ENCODE measurements around the gene BLM. TPM values are rescaled to one million over a fixed set of nuclear protein-coding genes. Genes with fewer than 3 reads are reported as not detected.

Gene BLM
- total and polyA plus RNA-seq, 2 donors (not counting 1 experiment from before 2014, with no cell fraction given) = 1.5 to 1.7 TPM

DNA sequence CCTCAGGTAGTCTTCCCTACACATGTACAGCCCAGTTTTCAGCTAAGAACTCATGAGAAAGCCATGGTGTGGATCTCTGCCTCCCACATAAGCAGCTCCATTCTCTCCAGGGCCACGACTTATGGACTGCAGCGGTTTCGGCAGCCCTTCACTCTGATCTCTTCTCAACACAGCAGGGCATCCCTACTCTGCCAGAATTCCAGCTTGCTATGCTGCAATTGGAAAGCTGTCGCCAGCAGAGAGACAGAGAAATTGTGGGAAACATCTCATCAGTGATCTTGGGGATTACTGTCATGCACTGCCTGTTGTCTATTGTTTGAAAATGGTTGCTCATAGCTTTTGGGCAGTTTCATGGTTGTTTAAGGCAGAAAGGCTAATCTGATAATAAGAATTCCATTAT lies 11.9 kb upstream of the BLM start:
- no peaks in the 10 kb centered on the region for H3K4me1 ChIP-seq (ENCODE audit: control insufficient read depth, extremely low read depth, insufficient read depth, low read length)
- no peaks in the 10 kb centered on the region for H4K20me1 ChIP-seq (ENCODE audit: control insufficient read depth, extremely low read depth, insufficient read depth, low read length)
- no peaks in the 10 kb centered on the region for H3K9me3 ChIP-seq (ENCODE audit: control insufficient read depth, insufficient read depth, low read depth, low read length)
- no peaks in the 10 kb centered on the region for H3K27me3 ChIP-seq (ENCODE audit: control insufficient read depth, insufficient read depth, low read length)
- H3K4me2 ChIP-seq (ENCODE audit: extremely low read depth, insufficient read depth, low read length) = no peak overlapping the region
- TF ChIP-seq, protein P1, sequence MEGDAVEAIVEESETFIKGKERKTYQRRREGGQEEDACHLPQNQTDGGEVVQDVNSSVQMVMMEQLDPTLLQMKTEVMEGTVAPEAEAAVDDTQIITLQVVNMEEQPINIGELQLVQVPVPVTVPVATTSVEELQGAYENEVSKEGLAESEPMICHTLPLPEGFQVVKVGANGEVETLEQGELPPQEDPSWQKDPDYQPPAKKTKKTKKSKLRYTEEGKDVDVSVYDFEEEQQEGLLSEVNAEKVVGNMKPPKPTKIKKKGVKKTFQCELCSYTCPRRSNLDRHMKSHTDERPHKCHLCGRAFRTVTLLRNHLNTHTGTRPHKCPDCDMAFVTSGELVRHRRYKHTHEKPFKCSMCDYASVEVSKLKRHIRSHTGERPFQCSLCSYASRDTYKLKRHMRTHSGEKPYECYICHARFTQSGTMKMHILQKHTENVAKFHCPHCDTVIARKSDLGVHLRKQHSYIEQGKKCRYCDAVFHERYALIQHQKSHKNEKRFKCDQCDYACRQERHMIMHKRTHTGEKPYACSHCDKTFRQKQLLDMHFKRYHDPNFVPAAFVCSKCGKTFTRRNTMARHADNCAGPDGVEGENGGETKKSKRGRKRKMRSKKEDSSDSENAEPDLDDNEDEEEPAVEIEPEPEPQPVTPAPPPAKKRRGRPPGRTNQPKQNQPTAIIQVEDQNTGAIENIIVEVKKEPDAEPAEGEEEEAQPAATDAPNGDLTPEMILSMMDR (conservative IDR thresholded peaks at IDR 0.05 in 1 of 2, IDR thresholded peaks at IDR 0.05 in 1 of 2; ENCODE audit: low read depth in 1 of 2, low read length in 2 of 2) = no peak
- no peak for TF ChIP-seq EZH2 (IDR thresholded peaks at IDR 0.05; ENCODE audit: low read length, missing control alignments)
- H2AFZ ChIP-seq (ENCODE audit: low read length) = no peak overlapping the region
- no peak overlapping the region for H3K4me3 ChIP-seq (replicated peaks in 1 of 4; ENCODE audit: control extremely low read depth in 1 of 4, insufficient read depth in 1 of 4, low read depth in 3 of 4, low read length in 4 of 4)
- H3K27ac ChIP-seq (ENCODE audit: insufficient read depth, low read length) = no peak overlapping the region
- H3K79me2 ChIP-seq (ENCODE audit: control insufficient read depth, insufficient read depth, low read length) = no peaks in the 10 kb centered on the region
- no peaks in the 10 kb centered on the region for H3K36me3 ChIP-seq (ENCODE audit: control insufficient read depth, insufficient read depth, low read length)
- no peak for DNase-seq (ENCODE audit: low read depth in 2 of 2)
- H3K9ac ChIP-seq (ENCODE audit: insufficient read depth, low read length) = no peak overlapping the region

DNA sequence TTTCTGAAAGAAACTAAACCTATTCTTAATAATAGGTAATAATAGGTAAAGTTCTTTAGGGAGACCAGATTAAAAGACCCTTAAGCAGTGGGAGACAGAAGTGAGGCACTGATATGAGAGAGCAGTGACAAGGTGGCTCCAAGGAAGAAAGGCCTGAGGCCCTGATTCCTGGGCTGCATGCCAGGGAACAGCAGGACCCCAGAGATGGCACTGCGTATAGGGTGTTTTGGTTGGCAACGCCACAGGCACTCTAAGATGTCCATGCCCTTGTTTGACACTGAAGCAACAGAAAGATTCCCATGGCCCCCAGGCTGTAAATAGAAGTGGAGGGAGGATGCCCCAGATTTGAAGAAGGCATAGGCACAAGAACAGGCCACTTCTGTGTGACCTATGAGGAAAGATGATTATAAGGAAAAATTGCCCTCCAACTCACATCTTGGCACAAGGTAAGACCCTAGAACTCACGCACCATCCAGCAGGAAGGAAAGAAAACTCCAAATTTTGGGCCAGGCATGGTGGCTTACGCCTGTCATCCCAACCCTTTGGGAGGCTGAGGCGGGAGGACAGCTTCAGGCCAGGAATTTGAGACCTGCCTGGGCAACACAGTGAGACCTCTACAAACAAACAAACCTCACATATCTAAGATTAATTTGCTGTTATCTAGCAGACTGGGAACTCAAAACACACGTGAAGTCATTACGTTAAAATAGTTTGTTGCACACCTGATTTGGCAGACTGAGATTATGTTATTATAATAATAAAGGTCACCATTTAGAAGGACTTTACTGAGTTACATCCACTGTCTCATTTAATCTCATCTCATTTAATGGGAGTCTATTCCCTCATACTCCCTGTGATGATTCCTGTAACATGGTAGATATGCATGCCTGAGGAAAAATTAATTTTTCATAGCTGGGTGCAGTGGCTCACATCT lies 10.5 kb upstream of the BLM start:
- no peak overlapping the region for H2AFZ ChIP-seq (ENCODE audit: low read length)
- no peaks in the 10 kb centered on the region for H3K79me2 ChIP-seq (ENCODE audit: control insufficient read depth, insufficient read depth, low read length)
- DNase-seq (ENCODE audit: low read depth in 2 of 2) = no peak
- no peaks in the 10 kb centered on the region for H3K9me3 ChIP-seq (ENCODE audit: control insufficient read depth, insufficient read depth, low read depth, low read length)
- no peak overlapping the region for H3K4me3 ChIP-seq (replicated peaks in 1 of 4; ENCODE audit: control extremely low read depth in 1 of 4, insufficient read depth in 1 of 4, low read depth in 3 of 4, low read length in 4 of 4)
- H3K36me3 ChIP-seq (ENCODE audit: control insufficient read depth, insufficient read depth, low read length) = no peaks in the 10 kb centered on the region
- H3K4me2 ChIP-seq (ENCODE audit: extremely low read depth, insufficient read depth, low read length) = no peak overlapping the region
- H3K9ac ChIP-seq (ENCODE audit: insufficient read depth, low read length) = no peak overlapping the region
- no peaks in the 10 kb centered on the region for H3K4me1 ChIP-seq (ENCODE audit: control insufficient read depth, extremely low read depth, insufficient read depth, low read length)
- TF ChIP-seq, protein P1 (conservative IDR thresholded peaks at IDR 0.05 in 1 of 2, IDR thresholded peaks at IDR 0.05 in 1 of 2; ENCODE audit: low read depth in 1 of 2, low read length in 2 of 2) = no peak
- no peak for TF ChIP-seq EZH2 (IDR thresholded peaks at IDR 0.05; ENCODE audit: low read length, missing control alignments)
- no peak overlapping the region for H3K27ac ChIP-seq (ENCODE audit: insufficient read depth, low read length)
- H3K27me3 ChIP-seq (ENCODE audit: control insufficient read depth, insufficient read depth, low read length) = no peaks in the 10 kb centered on the region
- H4K20me1 ChIP-seq (ENCODE audit: control insufficient read depth, extremely low read depth, insufficient read depth, low read length) = no peaks in the 10 kb centered on the region

DNA sequence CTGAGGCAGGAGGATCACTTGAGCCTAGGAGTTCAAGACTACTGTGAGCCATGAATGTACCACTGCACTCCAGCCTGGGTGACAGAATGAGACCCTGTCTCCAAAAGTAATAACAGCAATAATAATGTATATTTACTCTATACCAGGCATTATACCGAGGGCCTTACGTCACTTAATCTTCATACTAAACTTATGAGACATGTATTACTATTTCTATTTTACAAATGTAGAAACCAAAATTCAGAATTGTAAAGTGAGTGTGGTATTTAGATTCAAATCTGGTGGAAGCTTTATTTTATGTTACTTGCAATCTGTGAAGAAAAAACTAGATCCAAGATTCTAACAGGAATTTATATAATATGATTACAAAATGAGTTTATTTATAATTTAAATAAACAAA lies 9.7 kb upstream of the BLM start:
- no peaks in the 10 kb centered on the region for H3K27me3 ChIP-seq (ENCODE audit: control insufficient read depth, insufficient read depth, low read length)
- no peaks in the 10 kb centered on the region for H3K9me3 ChIP-seq (ENCODE audit: control insufficient read depth, insufficient read depth, low read depth, low read length)
- H4K20me1 ChIP-seq (ENCODE audit: control insufficient read depth, extremely low read depth, insufficient read depth, low read length) = no peaks in the 10 kb centered on the region
- no peaks in the 10 kb centered on the region for H3K79me2 ChIP-seq (ENCODE audit: control insufficient read depth, insufficient read depth, low read length)
- H3K4me3 ChIP-seq (replicated peaks in 1 of 4; ENCODE audit: control extremely low read depth in 1 of 4, insufficient read depth in 1 of 4, low read depth in 3 of 4, low read length in 4 of 4) = no peak overlapping the region
- no peak overlapping the region for H3K4me2 ChIP-seq (ENCODE audit: extremely low read depth, insufficient read depth, low read length)
- DNase-seq (ENCODE audit: low read depth in 2 of 2) = no peak
- H3K9ac ChIP-seq (ENCODE audit: insufficient read depth, low read length) = no peak overlapping the region
- TF ChIP-seq EZH2 (IDR thresholded peaks at IDR 0.05; ENCODE audit: low read length, missing control alignments) = no peak
- TF ChIP-seq, protein P1 (conservative IDR thresholded peaks at IDR 0.05 in 1 of 2, IDR thresholded peaks at IDR 0.05 in 1 of 2; ENCODE audit: low read depth in 1 of 2, low read length in 2 of 2) = no peak
- H3K4me1 ChIP-seq (ENCODE audit: control insufficient read depth, extremely low read depth, insufficient read depth, low read length) = no peaks in the 10 kb centered on the region
- no peaks in the 10 kb centered on the region for H3K36me3 ChIP-seq (ENCODE audit: control insufficient read depth, insufficient read depth, low read length)
- H3K27ac ChIP-seq (ENCODE audit: insufficient read depth, low read length) = no peak overlapping the region
- H2AFZ ChIP-seq (ENCODE audit: low read length) = no peak overlapping the region
